NCI-H226 (cell line): ENCODE measurements around the gene TEX19.
"Not testable (repeated sequence)": the region's sequence is repeated elsewhere in the genome, so short reads cannot be mapped to it uniquely, and the experiment has no call there.

Experiments used
- DNase-seq: peaks from one replicate; pipeline ENCODE4 v3.0.0-alpha.2; 2015

Gene TEX19

DNA sequence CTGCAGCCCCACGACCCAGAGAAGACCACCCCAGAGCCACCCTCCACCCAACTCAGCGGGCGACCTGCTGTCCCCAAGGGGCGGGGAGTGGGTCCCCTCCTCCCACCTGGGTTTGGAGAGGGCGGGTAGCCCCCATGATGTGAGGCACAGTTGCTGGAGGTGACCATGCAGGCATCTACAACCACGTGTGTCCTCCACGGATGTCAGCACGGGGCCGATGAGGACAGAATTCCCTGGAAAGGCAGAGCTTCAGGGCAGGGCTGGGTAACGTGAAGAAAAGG, 19.6 kb downstream of the TEX19 start:
- no peak for DNase-seq

DNA sequence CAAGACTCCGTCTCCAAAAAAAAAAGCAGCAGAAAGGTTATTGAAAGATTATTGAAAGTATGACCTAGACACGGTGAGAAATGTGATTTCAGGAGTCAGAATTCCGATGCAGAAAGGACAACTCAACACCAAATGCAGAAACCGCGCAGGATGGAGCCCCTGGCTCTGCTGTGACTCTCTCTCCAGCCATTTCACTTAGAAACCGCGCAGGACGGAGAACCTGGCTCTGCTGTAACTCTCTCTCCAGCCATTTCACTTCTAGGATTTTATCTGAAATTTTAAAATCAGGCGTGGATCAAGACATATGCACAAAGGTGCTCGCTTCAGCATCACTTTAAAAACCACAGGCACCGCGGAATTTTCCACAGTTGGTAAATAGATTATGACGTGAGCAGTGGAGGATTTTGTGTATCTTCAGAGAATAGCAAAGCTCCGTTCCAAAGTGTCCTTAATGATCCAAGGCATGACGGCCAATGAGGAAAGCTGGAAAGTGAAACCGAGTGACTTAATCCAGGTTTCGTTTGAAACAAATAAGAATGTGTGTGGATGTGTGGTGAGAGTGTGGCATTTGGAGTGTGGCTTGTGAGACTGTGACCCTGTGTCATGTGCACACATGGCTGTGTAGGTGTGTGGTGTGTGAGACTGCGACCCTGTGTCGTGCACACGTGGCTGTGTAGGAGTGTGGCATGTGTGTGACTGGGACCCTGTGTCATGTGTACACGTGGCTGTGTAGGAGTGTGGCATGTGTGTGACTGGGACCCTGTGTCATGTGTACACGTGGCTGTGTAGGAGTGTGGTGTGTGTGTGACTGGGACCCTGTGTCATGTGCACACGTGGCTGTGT, 22.0 kb downstream of the TEX19 start:
- DNase-seq = no peak

DNA sequence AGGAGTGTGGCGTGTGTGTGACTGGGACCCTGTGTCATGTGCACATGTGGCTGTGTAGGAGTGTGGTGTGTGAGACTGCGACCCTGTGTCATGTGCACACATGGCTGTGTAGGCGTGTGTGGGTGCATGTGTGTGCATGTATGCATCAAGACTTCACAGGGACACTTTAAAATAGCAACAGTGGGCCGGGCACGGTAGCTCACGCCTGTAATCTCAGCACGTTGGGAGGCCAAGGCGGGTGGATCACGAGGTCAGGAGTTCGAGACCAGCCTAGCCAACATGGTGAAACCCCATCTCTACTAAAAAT, 22.6 kb downstream of the TEX19 start:
- DNase-seq = not testable (repeated sequence)

DNA sequence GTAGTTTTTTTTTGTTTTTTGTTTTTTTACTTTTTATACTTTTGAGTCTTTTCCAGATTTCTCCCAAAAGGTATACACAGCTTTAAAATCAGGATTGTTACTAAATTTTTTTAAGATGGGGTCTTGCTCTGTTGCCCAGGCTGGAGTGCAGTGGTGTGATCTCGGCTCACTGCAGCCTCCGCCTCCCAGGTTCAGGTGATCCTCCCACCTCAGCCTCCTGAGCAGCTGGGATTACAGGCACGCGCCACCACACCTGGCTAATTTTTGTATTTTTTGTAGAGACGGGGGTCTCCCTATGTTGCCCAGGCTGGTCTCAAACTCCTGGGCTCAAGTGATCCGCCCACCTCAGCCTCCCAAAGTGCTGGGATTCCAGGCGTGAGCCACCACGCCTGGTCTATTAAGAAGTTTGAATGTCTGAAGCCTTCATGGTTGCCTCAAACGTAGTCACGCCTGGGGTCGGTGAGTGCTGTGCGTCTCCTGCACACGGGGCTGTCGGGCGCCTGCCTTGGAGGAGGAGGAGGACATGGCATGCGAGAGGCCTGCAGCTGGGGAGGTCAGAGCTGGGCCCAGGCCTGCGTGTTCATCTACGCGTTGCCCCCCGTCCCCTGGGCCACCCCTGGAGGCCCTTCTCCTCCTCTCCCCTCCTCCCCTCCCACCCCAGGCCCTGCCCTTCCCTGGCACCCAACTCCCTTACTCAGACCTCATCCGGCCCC, 23.3 kb downstream of the TEX19 start:
- not testable (repeated sequence) for DNase-seq

DNA sequence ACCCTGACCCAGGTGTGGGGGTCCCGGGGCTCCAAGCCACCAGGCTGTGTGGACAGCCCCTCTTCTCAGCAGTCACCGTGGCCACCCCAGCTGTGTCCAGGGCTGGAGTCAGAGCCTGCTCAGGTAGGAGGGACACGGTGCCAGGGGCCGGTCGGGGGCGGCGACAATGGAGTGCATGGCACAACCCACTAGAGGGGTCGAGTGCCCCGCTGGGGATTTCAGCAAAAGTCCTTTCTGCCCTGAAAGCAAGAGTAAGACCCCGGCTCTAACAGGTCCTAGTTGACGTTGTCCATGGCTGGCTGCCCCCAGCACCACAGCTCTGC, 23.8 kb downstream of the TEX19 start:
- DNase-seq = no peak

DNA sequence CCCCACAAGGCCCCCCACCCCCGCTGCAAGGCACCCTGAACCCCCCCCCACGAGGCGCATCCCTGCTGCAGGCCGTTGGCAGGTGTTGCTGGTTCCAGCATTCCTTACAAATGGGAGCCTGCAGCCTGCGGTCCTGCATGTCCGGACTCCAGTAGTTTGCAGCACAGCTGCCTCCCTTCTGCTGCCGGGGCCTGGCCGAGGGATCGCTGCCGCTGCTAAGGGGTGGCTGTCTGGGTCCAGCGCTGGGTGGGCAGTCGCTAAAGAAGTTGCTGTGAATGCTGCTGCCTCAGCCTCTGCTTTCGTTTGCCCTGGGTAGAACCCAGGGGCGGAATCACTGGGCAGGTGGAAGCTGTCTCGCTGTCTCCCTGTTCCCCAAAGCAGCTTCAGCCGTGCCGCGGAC, 24.4 kb downstream of the TEX19 start:
- no peak for DNase-seq

DNA sequence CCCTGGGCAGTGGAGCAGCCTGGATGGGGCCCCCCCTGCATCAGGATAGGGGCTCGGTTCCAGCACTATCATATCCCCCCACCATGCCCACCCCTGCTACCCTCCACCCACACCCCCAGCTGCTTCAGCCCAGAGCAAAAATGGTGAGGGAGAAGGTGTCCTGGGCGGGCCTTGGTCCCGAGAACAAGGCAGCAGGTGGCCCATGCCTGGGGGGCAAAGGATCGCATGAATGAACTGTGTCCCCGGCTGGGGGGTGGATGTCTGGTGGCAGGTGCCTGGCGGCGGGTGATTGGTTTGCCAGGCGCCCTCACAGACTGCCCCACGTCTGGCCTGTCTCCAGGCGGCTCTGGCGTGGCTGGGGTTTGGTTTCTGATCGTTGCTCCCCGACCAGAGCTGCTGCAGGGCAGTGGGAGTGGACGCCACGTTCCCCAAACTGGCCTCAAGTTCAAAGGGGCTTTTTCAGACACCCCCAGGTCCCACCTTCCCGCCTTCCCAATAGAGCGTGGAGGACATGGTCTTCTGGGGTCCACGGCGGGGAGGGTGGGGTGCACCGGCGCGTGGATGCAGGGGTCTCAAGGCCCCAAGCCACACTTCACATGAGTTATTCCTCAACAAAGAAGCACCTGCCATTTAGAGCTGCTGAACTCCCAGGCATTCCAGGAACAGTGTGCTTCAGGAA, 25.1 kb downstream of the TEX19 start:
- no peak for DNase-seq

DNA sequence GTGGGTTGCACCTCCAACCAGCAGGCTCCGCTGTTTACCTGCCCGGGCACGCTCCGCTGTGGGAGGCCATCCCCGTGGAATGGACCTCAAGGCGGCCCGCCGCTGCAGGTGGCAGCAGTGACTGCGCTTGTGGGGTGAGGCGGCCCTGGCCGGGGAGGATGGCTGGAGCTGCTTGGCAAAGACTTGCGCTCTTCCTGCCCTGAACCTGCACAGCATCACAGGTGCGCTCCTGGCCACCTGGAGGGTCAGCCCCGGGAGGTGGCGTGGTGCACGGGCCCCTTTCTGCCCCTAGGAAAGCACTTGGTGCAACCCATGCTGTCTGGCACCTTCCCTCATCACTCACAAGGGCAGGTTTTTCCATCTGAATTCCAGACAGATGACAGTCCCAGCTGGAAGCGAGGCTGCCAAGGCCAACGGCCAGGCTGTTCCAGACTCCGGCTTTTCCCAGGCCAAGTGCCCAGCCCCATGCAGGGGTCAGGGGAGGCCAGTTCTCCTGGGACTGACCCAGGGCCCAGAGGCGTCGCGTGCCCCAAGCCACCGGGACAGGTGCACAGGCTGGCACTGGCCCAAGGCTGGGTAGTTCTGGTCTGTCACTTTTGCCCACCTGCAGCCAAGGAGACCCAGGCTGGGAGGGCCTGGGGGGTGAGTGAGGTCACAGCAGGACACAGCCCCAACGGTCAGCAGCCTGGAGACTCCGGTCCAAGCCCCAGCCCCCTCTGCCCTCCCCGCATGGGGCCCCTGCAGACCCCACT, 25.9 kb downstream of the TEX19 start:
- DNase-seq = peak; percentile 51

DNA sequence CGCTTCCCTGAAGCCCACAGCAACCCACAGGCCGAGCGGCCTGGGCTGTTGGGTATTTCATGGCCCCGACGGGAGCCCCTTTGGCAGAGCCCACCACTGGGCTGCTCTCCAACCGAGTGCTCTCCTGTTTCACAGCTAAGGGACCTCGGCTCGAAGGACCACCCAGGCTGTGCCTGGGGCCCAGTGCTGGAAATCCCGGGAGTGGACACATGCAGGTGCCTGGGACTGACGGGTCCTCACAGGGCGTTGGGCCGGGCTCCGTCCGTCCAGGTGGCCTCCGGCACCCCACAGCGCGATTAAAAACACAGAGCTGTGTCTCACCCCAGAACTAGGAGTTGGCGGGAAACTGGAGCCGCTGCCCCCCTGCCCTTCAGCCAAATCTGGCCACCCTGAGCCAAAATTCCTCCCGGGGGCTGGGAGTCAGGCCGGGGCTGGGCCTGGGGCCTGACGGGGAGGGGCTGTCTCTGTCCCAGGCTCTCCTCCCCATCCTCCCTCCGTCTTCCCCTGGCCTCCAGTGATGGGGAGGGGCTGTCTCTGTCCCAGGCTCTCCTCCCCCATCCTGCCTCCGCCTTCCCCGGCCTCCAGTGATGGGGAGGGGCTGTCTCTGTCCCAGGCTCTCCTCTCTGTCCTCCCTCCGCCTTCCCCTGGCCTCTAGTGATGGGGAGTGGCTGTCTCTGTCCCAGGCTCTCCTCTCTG, 26.7 kb downstream of the TEX19 start:
- DNase-seq = no peak

DNA sequence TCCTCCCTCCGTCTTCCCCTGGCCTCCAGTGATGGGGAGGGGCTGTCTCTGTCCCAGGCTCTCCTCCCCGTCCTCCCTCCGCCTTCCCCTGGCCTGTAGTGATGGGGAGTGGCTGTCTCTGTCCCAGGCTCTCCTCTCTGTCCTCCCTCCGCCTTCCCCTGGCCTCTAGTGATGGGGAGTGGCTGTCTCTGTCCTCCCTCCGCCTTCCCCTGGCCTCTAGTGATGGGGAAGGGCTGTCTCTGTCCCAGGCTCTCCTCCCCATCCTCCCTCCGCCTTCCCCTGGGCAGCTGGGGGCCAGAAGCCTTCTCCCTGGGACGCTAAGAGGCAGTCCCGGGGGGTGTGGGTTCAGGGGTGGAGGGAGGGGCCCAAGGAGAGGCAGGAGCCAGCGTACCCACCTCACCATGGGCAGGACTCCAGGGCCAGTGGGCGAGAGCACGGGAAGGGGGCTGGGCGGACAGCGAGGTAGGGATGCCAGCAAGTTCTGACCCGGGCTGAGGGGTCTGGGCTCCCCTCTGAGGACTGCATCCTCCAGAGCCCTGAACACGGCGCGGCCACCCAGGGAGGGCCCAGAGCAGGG, 27.3 kb downstream of the TEX19 start:
- DNase-seq = no peak

DNA sequence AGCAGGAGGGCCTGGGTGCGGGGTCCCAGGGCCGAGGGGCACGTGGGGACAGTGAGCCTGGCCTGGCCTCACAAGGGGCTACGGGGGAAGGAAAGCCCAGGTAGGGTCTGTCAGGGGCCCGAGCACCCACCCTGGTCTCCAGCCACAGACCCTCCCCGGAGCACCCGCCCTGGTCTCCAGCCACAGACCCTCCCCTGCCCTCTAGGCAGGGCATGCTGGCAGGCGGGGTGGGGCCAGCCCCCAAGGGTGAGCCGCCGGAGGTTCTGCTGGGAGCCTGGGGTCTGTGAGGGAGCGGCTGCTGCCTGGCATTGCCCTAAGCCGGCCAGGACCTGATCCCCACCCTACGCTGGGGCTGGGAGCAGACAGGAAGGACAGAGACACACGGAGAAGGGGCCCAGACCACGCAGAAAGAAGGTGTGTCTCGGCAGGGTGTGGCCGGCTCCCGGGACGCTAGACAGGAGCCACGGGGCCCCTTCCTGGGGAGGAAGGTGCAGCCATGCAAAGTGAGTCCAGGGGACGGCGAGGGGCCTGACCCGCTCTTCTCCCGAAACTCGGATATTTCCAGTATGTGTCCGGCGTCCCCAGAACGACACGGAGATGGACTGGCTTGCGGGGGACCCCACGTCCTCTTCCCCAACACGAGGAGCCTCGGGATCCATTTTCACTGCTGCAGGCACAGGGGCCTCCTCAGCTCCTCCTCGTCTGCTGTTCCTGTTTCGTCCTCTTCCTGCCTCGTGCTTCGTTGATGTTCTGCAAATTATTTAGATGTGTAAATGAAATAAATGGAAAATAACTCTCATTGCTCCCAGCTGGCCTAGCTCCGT, 28.0 kb downstream of the TEX19 start:
- no peak for DNase-seq

DNA sequence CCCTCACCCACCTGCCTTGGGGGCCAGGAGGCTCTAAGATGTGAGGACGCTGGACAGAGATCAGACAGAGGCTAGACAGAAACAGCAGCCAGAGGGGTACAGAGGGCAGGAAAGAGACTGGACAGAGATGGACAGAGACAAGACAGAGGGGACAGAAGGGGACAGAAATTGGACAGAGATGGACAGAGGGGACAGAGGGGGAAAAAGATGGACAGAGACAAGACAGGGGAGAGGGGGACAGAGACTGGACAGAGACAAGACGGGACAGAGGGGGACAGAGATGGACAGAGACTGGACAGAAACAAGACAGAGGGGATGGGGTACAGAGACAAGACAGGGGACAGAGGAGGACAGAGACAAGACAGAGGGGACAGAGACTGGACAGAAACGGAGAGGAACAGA, 28.7 kb downstream of the TEX19 start:
- no peak for DNase-seq

DNA sequence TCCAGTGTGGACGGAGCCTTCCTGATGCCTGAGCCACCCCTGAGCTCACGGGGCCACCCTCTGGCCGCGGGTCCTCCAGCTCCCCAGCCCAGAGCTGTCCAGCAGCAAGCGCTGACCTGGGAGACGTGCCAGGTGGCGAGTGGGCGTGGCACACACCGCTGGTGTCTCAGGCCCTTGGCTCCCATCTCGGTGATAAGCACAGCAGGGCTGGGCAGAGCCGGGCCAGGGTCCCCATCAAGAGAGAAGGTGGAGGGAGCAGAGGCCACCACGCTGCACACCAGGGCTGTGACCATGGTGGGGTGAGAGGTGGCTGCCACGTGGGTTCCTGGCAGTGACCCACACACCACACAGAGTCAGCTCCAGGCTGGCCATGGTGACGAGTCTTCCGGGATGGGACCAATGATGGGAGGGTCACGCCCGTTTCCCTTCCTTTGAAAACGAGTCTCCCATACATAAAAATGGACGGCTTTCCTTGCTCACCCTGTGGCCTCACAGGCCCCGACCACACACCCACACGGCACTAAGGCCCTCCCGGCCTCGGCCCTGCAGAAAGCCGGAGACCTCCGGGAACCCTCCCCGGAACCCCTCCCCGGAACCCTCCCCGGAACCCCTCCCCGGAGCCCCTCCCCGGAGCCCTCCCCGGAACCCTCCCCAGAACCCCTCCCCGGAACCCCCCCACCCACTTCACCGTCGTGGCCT, 29.3 kb downstream of the TEX19 start:
- peak; percentile 31 for DNase-seq

DNA sequence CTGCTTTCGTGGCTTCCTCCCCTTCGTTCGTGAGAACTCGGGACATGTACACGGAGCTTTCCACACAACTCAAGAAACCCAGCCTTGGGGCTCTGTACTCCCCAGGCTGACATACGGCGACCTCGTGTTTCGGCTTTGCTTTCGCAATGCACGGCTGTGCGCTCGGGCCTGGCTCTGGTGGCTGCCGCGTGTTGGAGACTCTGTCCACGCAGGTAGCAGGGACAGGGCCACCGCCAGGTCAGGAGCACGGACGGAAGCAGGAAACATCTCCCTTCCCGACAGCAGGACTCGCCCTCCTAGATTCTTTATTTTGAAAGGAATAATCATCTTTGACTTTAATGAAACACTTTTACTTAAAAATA, 29.9 kb downstream of the TEX19 start:
- no peak for DNase-seq

DNA sequence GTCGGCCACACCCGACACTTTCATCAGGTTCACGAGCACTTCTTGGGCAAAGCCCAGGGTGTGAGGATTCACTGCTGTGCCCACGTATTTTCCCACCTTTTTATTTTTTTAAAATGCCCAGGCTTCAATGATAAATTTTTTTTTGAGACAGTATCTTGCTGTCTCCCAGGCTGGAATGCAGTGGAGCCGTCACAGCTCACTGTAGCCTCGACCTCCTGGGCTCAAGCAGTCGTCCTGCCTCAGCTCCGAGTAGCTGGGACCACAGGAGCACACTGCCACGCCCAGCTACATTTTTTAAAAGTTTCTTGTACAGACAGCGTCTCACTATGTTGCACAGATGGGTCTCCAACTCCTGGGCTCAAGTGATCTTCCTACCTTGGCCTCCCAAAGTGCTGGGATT, 30.3 kb downstream of the TEX19 start:
- DNase-seq = no peak

DNA sequence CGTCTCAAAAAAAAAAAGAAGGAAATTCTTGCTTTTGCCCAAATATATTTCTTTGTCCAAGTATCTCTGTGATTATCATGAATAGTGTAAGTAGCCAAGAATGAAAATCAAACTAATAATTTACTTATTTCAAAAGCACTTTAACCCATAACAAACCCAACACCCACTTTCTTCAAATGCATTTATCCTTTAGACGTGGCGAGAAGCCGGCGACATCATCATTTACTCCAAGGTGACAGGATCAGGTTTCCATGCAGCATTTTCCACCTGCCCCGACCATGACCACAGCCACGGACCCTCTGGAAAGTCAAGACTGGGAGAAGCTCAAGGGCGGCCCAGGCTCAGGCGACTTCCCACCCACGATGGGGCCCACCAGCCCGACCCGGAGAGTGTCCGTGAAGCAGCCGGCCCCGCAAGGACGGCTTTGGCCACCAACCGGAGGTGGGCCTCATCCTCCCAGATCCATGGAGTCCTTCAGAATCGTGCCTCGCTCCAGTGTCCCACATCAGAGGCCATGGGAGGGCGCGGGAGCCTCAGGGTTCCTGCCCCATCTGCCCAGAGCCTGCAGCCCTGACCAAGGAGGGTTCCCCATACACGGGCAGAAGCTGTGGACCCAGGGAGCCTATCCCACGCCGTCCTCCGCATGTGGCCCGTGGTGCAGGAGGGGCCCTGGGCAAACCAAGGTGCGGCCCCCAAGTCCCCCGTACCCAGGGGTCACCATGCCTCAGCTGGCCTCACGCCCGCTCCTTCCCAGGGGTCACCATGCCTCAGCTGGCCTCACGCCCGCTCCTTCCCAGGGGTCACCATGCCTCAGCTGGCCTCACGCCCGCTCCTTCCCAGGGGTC, 31.2 kb downstream of the TEX19 start:
- no peak for DNase-seq

DNA sequence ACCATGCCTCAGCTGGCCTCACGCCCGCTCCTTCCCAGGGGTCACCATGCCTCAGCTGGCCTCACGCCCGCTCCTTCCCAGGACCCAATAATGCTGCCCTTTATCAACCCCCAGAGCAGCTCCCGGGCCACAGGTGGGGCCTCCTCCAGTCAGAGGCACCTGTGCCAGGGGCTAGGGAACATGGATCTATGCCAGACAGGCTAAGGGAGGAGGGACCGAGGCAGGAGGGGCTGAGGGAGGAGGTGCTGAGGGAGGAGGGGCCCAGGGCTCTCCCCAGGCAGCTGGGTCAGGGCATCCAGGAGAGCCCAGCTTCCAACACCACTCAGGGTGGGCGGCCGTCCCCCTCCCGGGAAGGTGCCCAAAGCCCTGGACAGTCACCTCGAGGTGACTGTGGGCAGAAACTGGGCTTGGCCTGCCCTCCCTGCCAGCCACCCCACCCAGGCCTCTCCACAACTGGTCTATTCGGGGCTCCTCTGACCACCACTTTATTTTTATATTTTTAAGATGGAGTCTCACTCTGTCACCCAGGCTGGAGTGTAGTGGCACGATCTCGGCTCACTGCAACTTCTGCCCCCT, 31.9 kb downstream of the TEX19 start:
- DNase-seq = no peak

DNA sequence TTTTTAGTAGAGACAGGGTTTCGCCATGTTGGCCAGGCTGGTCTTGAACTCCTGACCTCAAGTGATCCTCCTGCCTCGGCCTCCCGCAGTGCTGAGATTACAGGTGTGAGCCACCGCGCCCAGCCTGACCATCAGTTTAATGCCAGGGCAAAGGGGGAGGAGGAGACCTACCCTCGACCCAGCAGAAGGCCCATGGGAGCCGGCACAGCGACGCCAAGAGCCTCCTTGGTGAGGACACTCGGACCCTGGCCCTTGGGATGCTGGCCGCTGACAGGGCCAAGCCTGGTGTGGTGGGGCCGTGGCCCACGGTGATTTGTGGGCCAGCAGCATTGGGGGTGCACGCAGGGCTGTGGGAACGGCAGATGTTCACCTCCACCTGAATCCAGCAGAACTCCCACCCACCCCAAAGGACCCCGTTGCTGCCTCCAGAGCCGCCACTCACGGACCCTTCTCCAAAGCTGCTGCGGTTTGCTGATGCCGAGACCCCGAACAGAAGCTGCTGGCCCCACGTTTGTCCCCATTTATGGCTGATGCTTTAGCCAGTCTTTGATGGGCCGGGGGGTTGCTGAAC, 32.5 kb downstream of the TEX19 start:
- no peak for DNase-seq

DNA sequence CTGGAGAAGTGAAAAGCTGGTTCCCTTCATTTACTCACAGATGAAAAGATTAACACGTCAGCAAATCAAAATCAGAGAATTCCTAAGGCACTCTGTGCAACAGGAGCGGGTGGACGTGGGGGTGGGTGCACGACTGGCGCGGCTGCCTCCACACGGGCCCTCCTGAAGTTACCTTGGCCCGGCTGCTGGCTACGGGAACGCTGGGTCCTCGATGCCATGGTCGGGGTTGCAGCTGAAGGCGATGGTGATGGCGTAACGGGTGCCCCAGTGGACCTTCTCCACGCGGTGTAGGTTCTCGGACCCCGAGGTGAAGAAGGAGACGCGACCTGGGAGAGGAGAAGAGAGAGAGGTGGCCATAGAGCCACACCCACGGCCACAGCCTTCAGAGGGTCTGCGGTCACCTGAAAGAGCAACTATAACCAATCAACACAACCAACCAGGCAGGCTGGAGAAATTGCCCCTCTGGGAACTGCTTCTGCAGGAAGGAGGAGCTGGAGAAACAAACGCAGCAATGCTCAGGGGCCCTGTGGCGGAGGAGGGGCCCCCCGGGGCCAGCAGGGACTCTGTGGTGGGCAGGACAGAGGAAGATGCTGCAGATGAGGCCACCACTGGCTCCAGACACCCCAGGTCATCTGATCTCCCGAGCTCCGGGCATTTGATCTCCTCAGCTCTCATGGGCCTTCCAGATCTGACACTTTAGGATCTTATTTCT, 33.3 kb downstream of the TEX19 start:
- no peak for DNase-seq
